Osteocyte (in vitro differentiated cells): ENCODE data around the gene DNMBP. TPM values are rescaled to one million over a fixed set of nuclear protein-coding genes. Genes with fewer than 3 reads are reported as not detected.

Source experiments
- DNase-seq: peaks from one replicate; pipeline ENCODE4 v3.0.0; 2021; ENCODE audit warnings: mixed read lengths; ENCODE audit not compliant: unreplicated experiment; ENCODE audit errors: extremely low spot score
- H3K27ac Mint-ChIP-seq: one replicate; pipeline ENCODE4 v1.8.0; 2021; ENCODE audit warnings: mild to moderate bottlenecking, mixed read lengths; ENCODE audit not compliant: unreplicated experiment
- H3K27me3 Mint-ChIP-seq: one replicate; pipeline ENCODE4 v1.8.0; 2021; ENCODE audit warnings: mixed read lengths; ENCODE audit not compliant: unreplicated experiment
- H3K36me3 Mint-ChIP-seq: one replicate; pipeline ENCODE4 v1.8.0; 2021; ENCODE audit warnings: mixed read lengths; ENCODE audit not compliant: unreplicated experiment
- H3K4me1 Mint-ChIP-seq: one replicate; pipeline ENCODE4 v1.8.0; 2021; ENCODE audit warnings: mixed read lengths; ENCODE audit not compliant: unreplicated experiment
- H3K4me3 Mint-ChIP-seq: one replicate; pipeline ENCODE4 v1.8.0; 2021; ENCODE audit warnings: mild to moderate bottlenecking, moderate library complexity, mixed read lengths; ENCODE audit not compliant: unreplicated experiment
- H3K9me3 Mint-ChIP-seq: one replicate; pipeline ENCODE4 v1.8.0; 2021; ENCODE audit warnings: mixed read lengths; ENCODE audit not compliant: unreplicated experiment
- total RNA-seq: library from RNA; stranded (reverse); gene quantifications from 2 replicates; pipeline ENCODE4 v1.2.1, GENCODE V29; 2021
- TF ChIP-seq, protein P1 (sequence below): fragments of 200-600 bp; sonication (generic); IDR thresholded peaks from 2 replicates; pipeline ENCODE4 v1.5.0; 2021; ENCODE audit warnings: antibody characterized with exemption, mild to moderate bottlenecking, moderate library complexity

DNMBP gene
- total RNA-seq, 1 donor from 2014 or later = 16.2 TPM

DNA sequence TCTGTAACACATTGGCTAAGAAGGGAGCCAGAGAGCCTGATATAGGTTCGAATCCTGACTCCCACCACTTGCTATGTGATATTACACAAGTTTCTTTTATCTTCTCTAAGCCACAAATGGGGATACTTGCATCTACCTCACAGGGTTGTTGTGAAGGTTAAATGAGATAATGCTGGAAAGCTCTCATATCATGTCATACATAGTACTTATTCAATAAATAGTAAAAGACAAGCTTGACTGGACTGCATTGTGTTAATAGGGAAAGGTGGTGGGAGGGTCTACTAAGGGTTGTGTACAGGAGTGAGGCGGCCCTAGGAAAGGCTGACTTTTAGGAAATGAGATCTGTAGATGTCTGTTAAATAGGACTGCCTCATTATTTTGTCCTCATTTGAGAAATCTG lies 35.8 kb upstream of the DNMBP start:
- H3K4me1 Mint-ChIP-seq = peaks cover 35% of the 10 kb centered on the region
- no peak overlapping the region for H3K4me3 Mint-ChIP-seq
- no peaks in the 10 kb centered on the region for H3K9me3 Mint-ChIP-seq
- H3K36me3 Mint-ChIP-seq = no peaks in the 10 kb centered on the region
- TF ChIP-seq, protein P1, sequence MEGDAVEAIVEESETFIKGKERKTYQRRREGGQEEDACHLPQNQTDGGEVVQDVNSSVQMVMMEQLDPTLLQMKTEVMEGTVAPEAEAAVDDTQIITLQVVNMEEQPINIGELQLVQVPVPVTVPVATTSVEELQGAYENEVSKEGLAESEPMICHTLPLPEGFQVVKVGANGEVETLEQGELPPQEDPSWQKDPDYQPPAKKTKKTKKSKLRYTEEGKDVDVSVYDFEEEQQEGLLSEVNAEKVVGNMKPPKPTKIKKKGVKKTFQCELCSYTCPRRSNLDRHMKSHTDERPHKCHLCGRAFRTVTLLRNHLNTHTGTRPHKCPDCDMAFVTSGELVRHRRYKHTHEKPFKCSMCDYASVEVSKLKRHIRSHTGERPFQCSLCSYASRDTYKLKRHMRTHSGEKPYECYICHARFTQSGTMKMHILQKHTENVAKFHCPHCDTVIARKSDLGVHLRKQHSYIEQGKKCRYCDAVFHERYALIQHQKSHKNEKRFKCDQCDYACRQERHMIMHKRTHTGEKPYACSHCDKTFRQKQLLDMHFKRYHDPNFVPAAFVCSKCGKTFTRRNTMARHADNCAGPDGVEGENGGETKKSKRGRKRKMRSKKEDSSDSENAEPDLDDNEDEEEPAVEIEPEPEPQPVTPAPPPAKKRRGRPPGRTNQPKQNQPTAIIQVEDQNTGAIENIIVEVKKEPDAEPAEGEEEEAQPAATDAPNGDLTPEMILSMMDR = no peak
- H3K27me3 Mint-ChIP-seq = no peaks in the 10 kb centered on the region
- H3K27ac Mint-ChIP-seq = no peak overlapping the region
- DNase-seq = no peak

DNA sequence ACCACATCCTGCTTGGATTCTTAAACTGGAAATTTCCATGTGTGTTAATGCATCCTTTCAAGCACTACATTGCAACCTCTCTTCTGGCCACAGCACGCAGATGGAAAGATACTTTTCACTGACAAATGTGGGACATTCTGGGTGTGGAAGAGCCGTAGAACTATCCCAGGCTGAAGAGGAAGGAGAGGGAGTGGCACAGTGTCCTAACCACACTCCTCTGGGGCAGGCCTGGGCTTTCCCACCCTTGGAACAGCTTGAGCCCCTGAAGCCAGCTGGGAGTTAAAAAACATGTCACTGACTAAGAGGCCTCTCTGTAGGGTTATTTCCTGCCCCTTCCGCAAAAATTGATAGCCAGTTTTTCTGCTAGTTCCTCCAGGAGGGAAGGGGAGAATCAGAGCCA lies 34.0 kb upstream of the DNMBP start:
- Mint-ChIP-seq H3K36me3 (no peaks in the 10 kb centered on the region), H3K9me3 (no peaks in the 10 kb centered on the region), H3K27me3 (no peaks in the 10 kb centered on the region), H3K4me3 (no peak overlapping the region), H3K4me1 (peaks cover 37% of the 10 kb centered on the region), H3K27ac (peak overlapping the region; percentile 80)
- DNase-seq = no peak
- TF ChIP-seq, protein P1 = no peak

DNA sequence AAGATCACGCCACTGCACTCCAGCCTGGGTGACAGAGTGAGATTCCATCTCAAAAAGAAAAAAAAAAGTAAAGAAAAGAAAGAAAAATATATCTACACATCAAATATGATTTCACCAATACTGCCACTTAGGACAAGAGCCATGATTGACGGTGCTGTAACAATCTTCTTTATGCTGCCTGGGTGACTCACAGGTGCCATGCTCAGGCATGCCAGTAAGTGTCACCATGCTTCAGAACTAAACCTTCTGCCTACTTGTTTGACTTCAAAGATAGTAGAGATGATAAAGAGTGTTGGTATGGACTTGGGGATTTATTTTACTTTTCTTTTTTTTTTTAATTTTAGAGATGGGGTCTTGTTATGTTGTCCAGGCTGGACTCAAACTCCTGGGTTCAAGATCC lies 33.6 kb upstream of the DNMBP start:
- H3K36me3 Mint-ChIP-seq = no peaks in the 10 kb centered on the region
- H3K9me3 Mint-ChIP-seq = no peaks in the 10 kb centered on the region
- no peak for DNase-seq
- H3K4me1 Mint-ChIP-seq = peaks cover 40% of the 10 kb centered on the region
- H3K27ac Mint-ChIP-seq = peak overlapping the region; percentile 80
- H3K27me3 Mint-ChIP-seq = no peaks in the 10 kb centered on the region
- no peak overlapping the region for H3K4me3 Mint-ChIP-seq
- TF ChIP-seq, protein P1 = no peak

DNA sequence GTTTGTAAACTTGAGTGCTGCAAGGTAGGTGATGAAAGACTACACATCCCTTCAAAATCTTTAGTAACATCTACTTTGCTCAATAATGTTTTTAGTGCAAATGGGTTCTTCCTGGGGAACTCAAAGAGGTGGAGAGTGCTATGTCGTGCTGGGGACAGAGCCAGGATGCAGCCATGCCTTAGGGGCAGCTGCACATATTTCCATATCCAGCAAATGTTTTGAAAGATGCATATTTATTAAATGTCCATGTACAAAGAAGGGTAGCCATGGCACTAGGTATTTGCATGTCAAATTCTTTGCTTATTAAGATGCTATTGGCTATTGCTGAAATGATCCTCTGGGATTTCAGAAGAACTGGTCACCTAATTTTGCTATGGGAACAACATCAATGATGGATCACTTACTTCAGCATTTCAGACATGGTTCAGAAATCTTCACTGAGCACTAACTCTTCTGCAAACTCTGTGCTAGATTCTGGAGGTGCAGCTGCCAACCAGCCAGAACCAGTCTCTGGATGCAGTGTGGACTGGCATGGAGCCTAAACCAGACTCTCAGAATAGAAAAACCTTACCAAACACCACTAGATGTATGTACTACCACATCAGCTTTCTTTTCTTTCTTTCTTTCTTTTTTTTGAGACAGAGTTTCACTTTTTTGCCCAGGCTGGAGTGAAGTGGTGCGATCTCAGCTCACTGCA lies 31.7 kb upstream of the DNMBP start:
- no peaks in the 10 kb centered on the region for H3K27me3 Mint-ChIP-seq
- H3K4me1 Mint-ChIP-seq = peaks cover 42% of the 10 kb centered on the region
- no peak for DNase-seq
- no peak overlapping the region for H3K4me3 Mint-ChIP-seq
- no peak overlapping the region for H3K27ac Mint-ChIP-seq
- H3K36me3 Mint-ChIP-seq = no peaks in the 10 kb centered on the region
- TF ChIP-seq, protein P1 = no peak
- H3K9me3 Mint-ChIP-seq = no peaks in the 10 kb centered on the region

DNA sequence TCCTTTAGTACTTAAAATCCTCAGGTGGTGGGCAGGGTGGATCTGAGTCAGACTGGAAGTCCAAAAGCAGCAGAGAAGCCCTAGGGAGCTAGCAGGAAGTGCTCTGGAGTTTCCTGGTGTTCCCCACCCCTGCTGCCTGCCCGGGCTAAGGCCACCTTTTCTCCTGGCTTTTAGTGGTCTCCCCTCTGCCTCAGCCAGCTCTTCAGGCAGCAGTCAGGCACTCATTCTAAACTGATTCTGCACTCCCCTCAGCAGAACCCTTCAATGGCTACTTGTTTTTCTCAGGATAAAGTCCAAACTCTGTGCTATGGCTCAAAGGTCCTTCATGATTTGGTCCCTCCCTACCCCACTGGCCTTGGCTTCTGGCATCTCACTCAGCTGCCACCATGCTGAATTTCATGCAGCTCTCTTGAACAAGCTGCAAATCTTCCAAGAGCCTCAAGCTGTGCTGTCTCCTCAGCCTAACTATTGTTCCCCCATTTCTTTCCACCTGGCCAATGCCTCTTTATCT lies 28.9 kb upstream of the DNMBP start:
- H3K9me3 Mint-ChIP-seq = no peaks in the 10 kb centered on the region
- H3K36me3 Mint-ChIP-seq = no peaks in the 10 kb centered on the region
- no peaks in the 10 kb centered on the region for H3K27me3 Mint-ChIP-seq
- no peak overlapping the region for H3K4me3 Mint-ChIP-seq
- peaks cover 24% of the 10 kb centered on the region for H3K4me1 Mint-ChIP-seq
- no peak for DNase-seq
- no peak overlapping the region for H3K27ac Mint-ChIP-seq
- TF ChIP-seq, protein P1 = no peak
